GM12872 (cell line): Measurements from ENCODE around the gene TEC.

Experiments
- CTCF ChIP-seq: IDR thresholded peaks from 3 replicates; pipeline ENCODE4 v1.5.1; 2011; ENCODE audit warnings: low read depth, mild to moderate bottlenecking, low read length, moderate library complexity; ENCODE audit not compliant: insufficient read depth

Gene TEC

GRCh38 chr4:48262484-48262883, 7.2 kb downstream of the TEC start:
- TF ChIP-seq CTCF = no peak

GRCh38 chr4:48261281-48261680, 8.4 kb downstream of the TEC start:
- no peak for TF ChIP-seq CTCF

GRCh38 chr4:48259748-48260147, 9.9 kb downstream of the TEC start:
- TF ChIP-seq CTCF = no peak

GRCh38 chr4:48258845-48259397, 10.7 kb downstream of the TEC start:
- TF ChIP-seq CTCF = no peak

GRCh38 chr4:48255959-48256342, 13.7 kb downstream of the TEC start:
- no peak for TF ChIP-seq CTCF

GRCh38 chr4:48255072-48255958, 14.3 kb downstream of the TEC start:
- no peak for TF ChIP-seq CTCF

GRCh38 chr4:48254381-48255071, 15.1 kb downstream of the TEC start:
- no peak for TF ChIP-seq CTCF
